H9 (cell line): ENCODE data around the gene PLD1. TPM values are rescaled to one million over a fixed set of nuclear protein-coding genes. Genes with fewer than 3 reads are reported as not detected.
A peak's percentile ranks its signal among the peaks of the same experiment; 100 is the strongest.

Experiments used
- DNase-seq: peaks from one replicate; pipeline ENCODE4 v3.0.0-alpha.2; 2017
- H2AFZ ChIP-seq: one replicate; pipeline ENCODE4 v1.6.1; 2013; ENCODE audit warnings: mild to moderate bottlenecking, low read length, control low read depth, moderate library complexity
- H2AK5ac ChIP-seq: 2 replicates; pipeline ENCODE4 v1.6.1; 2013; ENCODE audit warnings: low read length, control low read depth, mixed read lengths; ENCODE audit not compliant: insufficient read length
- H2BK120ac ChIP-seq: one replicate; pipeline ENCODE4 v1.6.1; 2013; ENCODE audit warnings: low read depth, mild to moderate bottlenecking, low read length, control low read depth, inconsistent platforms; ENCODE audit not compliant: poor library complexity, severe bottlenecking
- H2BK12ac ChIP-seq: 2 replicates; pipeline ENCODE4 v1.6.1; 2013; ENCODE audit warnings: low read length, control low read depth, mixed read lengths, low read depth; ENCODE audit not compliant: insufficient read length
- H2BK15ac ChIP-seq: 2 replicates; pipeline ENCODE4 v1.6.1; 2013; ENCODE audit warnings: low read depth, low read length, control low read depth
- H2BK20ac ChIP-seq: one replicate; pipeline ENCODE4 v1.6.1; 2013; ENCODE audit warnings: low read depth, mild to moderate bottlenecking, low read length, control low read depth, inconsistent platforms; ENCODE audit not compliant: poor library complexity, severe bottlenecking
- H2BK5ac ChIP-seq: 2 replicates; pipeline ENCODE4 v1.6.1; 2013; ENCODE audit warnings: low read length, control low read depth, mixed read lengths; ENCODE audit not compliant: insufficient read length
- H3K14ac ChIP-seq: 2 replicates; pipeline ENCODE4 v1.6.1; 2013; ENCODE audit warnings: low read length, control low read depth; ENCODE audit not compliant: insufficient read depth
- H3K18ac ChIP-seq: 2 replicates; pipeline ENCODE4 v1.6.1; 2013; ENCODE audit warnings: low read depth, mild to moderate bottlenecking, mixed read lengths, low read length, control low read depth; ENCODE audit not compliant: insufficient read length
- H3K23ac ChIP-seq: 2 replicates; pipeline ENCODE4 v1.6.1; 2013; ENCODE audit warnings: low read length, control low read depth, mixed read lengths, low read depth; ENCODE audit not compliant: insufficient read length
- H3K23me2 ChIP-seq: 2 replicates; pipeline ENCODE4 v1.6.1; 2013; ENCODE audit warnings: low read depth, mild to moderate bottlenecking, mixed read lengths, low read length, control low read depth; ENCODE audit not compliant: insufficient read length, poor library complexity, severe bottlenecking
- H3K27ac ChIP-seq: 2 replicates; pipeline ENCODE4 v1.5.1; 2013; ENCODE audit warnings: low read length, control low read depth, mixed read lengths, low read depth; ENCODE audit not compliant: insufficient read length
- H3K27me3 ChIP-seq: 2 replicates; pipeline ENCODE4 v1.6.1; 2013; ENCODE audit warnings: low read length, control low read depth, inconsistent platforms; ENCODE audit not compliant: insufficient read depth
- H3K4ac ChIP-seq: 2 replicates; pipeline ENCODE4 v1.6.1; 2013; ENCODE audit warnings: low read depth, mild to moderate bottlenecking, control low read depth, inconsistent platforms, low read length, moderate library complexity
- H3K4me1 ChIP-seq: 2 replicates; pipeline ENCODE4 v1.6.1; 2013; ENCODE audit warnings: low read length, control low read depth, inconsistent platforms; ENCODE audit not compliant: insufficient read depth
- H3K4me2 ChIP-seq: 2 replicates; pipeline ENCODE4 v1.6.1; 2013; ENCODE audit warnings: low read length, control low read depth, mixed read lengths; ENCODE audit not compliant: insufficient read length, insufficient read depth
- H3K56ac ChIP-seq: 2 replicates; pipeline ENCODE4 v1.6.1; 2013; ENCODE audit warnings: low read depth, mild to moderate bottlenecking, mixed read lengths, low read length, control low read depth; ENCODE audit not compliant: insufficient read length
- H3K79me1 ChIP-seq: 2 replicates; pipeline ENCODE4 v1.6.1; 2013; ENCODE audit warnings: low read depth, mild to moderate bottlenecking, moderate library complexity, low read length, control low read depth, inconsistent platforms; ENCODE audit not compliant: insufficient read depth, poor library complexity, severe bottlenecking
- H3K79me2 ChIP-seq: 2 replicates; pipeline ENCODE4 v1.6.1; 2013; ENCODE audit warnings: low read length, control low read depth, inconsistent platforms; ENCODE audit not compliant: insufficient read depth
- H3K9ac ChIP-seq: 2 replicates; pipeline ENCODE4 v1.6.1; 2013; ENCODE audit warnings: low read length, control low read depth, mixed read lengths; ENCODE audit not compliant: insufficient read length; ENCODE audit errors: extremely low read depth
- H3K9me3 ChIP-seq: one replicate; pipeline ENCODE4 v1.6.1; 2013; ENCODE audit warnings: low read depth, low read length, inconsistent platforms; ENCODE audit not compliant: control insufficient read depth
- H3T11ph ChIP-seq: one replicate; pipeline ENCODE4 v1.6.1; 2013; ENCODE audit warnings: mild to moderate bottlenecking, low read length, control low read depth, inconsistent platforms
- H4K20me1 ChIP-seq: one replicate; pipeline ENCODE4 v1.6.1; 2013; ENCODE audit not compliant: control insufficient read depth, insufficient read length, insufficient read depth
- H4K5ac ChIP-seq: 2 replicates; pipeline ENCODE4 v1.6.1; 2013; ENCODE audit warnings: low read depth, mild to moderate bottlenecking, mixed read lengths, low read length, control low read depth; ENCODE audit not compliant: insufficient read length
- H4K8ac ChIP-seq: replicated peaks from 2 replicates; pipeline ENCODE4 v1.6.1; 2013; ENCODE audit warnings: low read length, control low read depth, mixed read lengths, low read depth; ENCODE audit not compliant: insufficient read length
- H4K91ac ChIP-seq: 2 replicates; pipeline ENCODE4 v1.6.1; 2013; ENCODE audit warnings: low read depth, mild to moderate bottlenecking, moderate library complexity, mixed read lengths, low read length, control low read depth; ENCODE audit not compliant: insufficient read length
- H3K27ac Mint-ChIP-seq, 3 experiments: 2 replicates in 2 of 3; 3 replicates in 1 of 3; pipeline ENCODE4 v1.8.0; 2020 to 2021; ENCODE audit warnings: mixed read lengths in 3 of 3, mild to moderate bottlenecking in 1 of 3, moderate library complexity in 1 of 3
- H3K27me3 Mint-ChIP-seq: 2 replicates; pipeline ENCODE4 v1.8.0; 2021; ENCODE audit warnings: low read depth, mild to moderate bottlenecking, moderate library complexity, mixed read lengths
- H3K36me3 Mint-ChIP-seq, 3 experiments: 2 replicates in 2 of 3; 3 replicates in 1 of 3; pipeline ENCODE4 v1.8.0; 2020 to 2021; ENCODE audit warnings: low read depth in 3 of 3, mixed read lengths in 3 of 3; ENCODE audit not compliant: insufficient read depth in 1 of 3
- H3K4me1 Mint-ChIP-seq, 2 experiments: 2 replicates each; pipeline ENCODE4 v1.8.0; 2020; ENCODE audit warnings: mixed read lengths in 2 of 2
- H3K4me3 Mint-ChIP-seq, 2 experiments: 2 replicates in 1 of 2; 3 replicates in 1 of 2; pipeline ENCODE4 v1.8.0; 2020 to 2021; ENCODE audit warnings: mild to moderate bottlenecking in 2 of 2, mixed read lengths in 2 of 2, moderate library complexity in 1 of 2
- H3K9me3 Mint-ChIP-seq, 2 experiments: 2 replicates in 1 of 2; 3 replicates in 1 of 2; pipeline ENCODE4 v1.8.0; 2020; ENCODE audit warnings: mild to moderate bottlenecking in 2 of 2, mixed read lengths in 2 of 2, moderate library complexity in 1 of 2
- CTCF ChIP-seq: fragments of 200-600 bp; sonication (generic); conservative IDR thresholded peaks from 3 replicates; pipeline ENCODE4 v1.8.0; 2021; ENCODE audit warnings: antibody characterized with exemption, mild to moderate bottlenecking
- WGBS: extraction: QIAGEN DNeasy Blood & Tissue Kit; methylation state at CpG from one replicate; pipeline ENCODE4 v1.1.7; 2013; ENCODE audit warnings: missing lambda C conversion rate, low lambda C conversion rate, mixed read lengths; ENCODE audit not compliant: insufficient read length; ENCODE audit errors: extremely low coverage; 5-methylcytosine and 5-hydroxymethylcytosine counted together
- total RNA-seq: library from RNA; stranded (reverse); gene quantifications from 2 replicates; pipeline ENCODE4 v1.2.1, GENCODE V29; 2021

The PLD1 gene
- total RNA-seq, 1 experiment from 2014 or later, result 1.8 TPM

GRCh38 chr3:171614318-171614921, 195.9 kb downstream of the PLD1 start:
- Histone ChIP-seq H2BK5ac (no peak overlapping the region), H2AFZ (no peak overlapping the region), H3T11ph (no peak overlapping the region), H3K56ac (no peak overlapping the region), H4K8ac (no peak overlapping the region), H4K91ac (no peak overlapping the region), H2BK120ac (no peak overlapping the region), H2BK15ac (no peak overlapping the region), H3K18ac (no peak overlapping the region), H3K27me3 (no peaks in the 10 kb centered on the region), H2BK20ac (no peak overlapping the region), H3K4me1 (no peaks in the 10 kb centered on the region), H3K4me2 (no peak overlapping the region), H3K79me2 (no peaks in the 10 kb centered on the region), H4K5ac (no peak overlapping the region), H3K9ac (no peak overlapping the region), H3K23ac (no peak overlapping the region), H3K14ac (no peak overlapping the region), H3K9me3 (no peaks in the 10 kb centered on the region), H3K79me1 (no peaks in the 10 kb centered on the region), H2BK12ac (no peak overlapping the region), H3K23me2 (no peaks in the 10 kb centered on the region), H3K27ac (no peak overlapping the region), H2AK5ac (no peak overlapping the region), H4K20me1 (no peaks in the 10 kb centered on the region), H3K4ac (no peak overlapping the region)
- Mint-ChIP-seq H3K9me3 (peaks cover 2 to 4% of the 10 kb centered on the region in 2 experiments; a peak in 2 of 5 replicates), H3K4me1 (peaks cover 2% of the 10 kb centered on the region in 2 experiments; a peak in 3 of 4 replicates), H3K27ac (no peak overlapping the region), H3K4me3 (no peak overlapping the region), H3K27me3 (no peaks in the 10 kb centered on the region), H3K36me3 (peaks cover 0 to 12% (median 0%) of the 10 kb centered on the region in 3 experiments; a peak in 4 of 7 replicates)
- WGBS, result no CpG with 5 or more reads among the region's 11 CpGs
- peak; percentile 85 for TF ChIP-seq CTCF
- peak; percentile 73 for DNase-seq
